Lower leg skin (tissue), 4 donors: ENCODE measurements around the gene PISD. TPM values are rescaled to one million over a fixed set of nuclear protein-coding genes. Genes with fewer than 3 reads are reported as not detected.

Experiments used
- DNase-seq, 2 donors: peaks; one replicate each; pipeline ENCODE4 v3.0.0-alpha.2; 2019; ENCODE audit warnings: low spot score in 2 of 2
- H3K4me3 ChIP-seq: fragments of 200-600 bp; sonication (generic); 2 replicates; pipeline ENCODE4 v1.5.1; 2017; ENCODE audit warnings: mild to moderate bottlenecking, low read depth; ENCODE audit not compliant: poor library complexity, severe bottlenecking
- POLR2A ChIP-seq, 2 donors: fragments of 450-650 bp; IDR thresholded peaks; one replicate each; pipeline ENCODE4 v1.6.1; 2016 to 2017; ENCODE audit warnings: antibody characterized with exemption in 2 of 2, mild to moderate bottlenecking in 1 of 2, moderate library complexity in 1 of 2
- WGBS, 2 donors: methylation state at CpG; one replicate each; pipeline ENCODE4 v1.1.5; 2018; 5-methylcytosine and 5-hydroxymethylcytosine counted together
- intact Hi-C: fragments of 100-400 bp; cut with DNase I; formaldehyde crosslinking; loops from one replicate; pipeline ENCODE4 v1.15.0; 2023; ENCODE audit warnings: low total_unique reads
- total RNA-seq, 4 donors: library from RNA; depleted of rRNA; stranded (reverse); fragments of >200 nt; gene quantifications; one replicate each; pipeline ENCODE4 v1.1.0, GENCODE V29; 2016
- TF ChIP-seq, protein P1 (sequence below), 3 donors: fragments of 450-650 bp; IDR thresholded peaks; one replicate each; pipeline ENCODE4 v1.5.1; 2016; ENCODE audit warnings: antibody characterized with exemption in 3 of 3, mild to moderate bottlenecking in 3 of 3, moderate library complexity in 2 of 3

PISD gene
- total RNA-seq, 4 donors from 2014 or later, result 32.0 to 62.5 (median 45.5) TPM

DNA sequence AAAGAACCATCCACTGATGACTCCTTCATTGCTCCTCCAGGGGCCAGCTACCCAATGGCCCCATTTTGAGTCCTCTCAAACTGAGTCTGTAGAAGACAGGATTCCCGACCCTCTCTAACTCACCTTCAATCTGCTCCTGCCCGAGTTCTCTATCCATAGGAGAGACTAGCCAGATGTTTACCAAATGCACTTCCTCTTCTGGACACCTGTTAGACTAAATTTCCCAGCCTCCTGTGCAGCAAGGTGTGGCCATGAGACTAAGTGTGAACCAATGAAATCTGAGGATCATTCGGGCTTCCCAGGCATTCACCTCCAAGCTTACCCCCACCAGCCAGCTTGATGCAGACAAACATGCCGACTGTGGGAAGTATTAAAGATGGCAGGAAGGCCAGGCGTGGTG, 7.6 kb downstream of the PISD start:
- TF ChIP-seq, protein P1, sequence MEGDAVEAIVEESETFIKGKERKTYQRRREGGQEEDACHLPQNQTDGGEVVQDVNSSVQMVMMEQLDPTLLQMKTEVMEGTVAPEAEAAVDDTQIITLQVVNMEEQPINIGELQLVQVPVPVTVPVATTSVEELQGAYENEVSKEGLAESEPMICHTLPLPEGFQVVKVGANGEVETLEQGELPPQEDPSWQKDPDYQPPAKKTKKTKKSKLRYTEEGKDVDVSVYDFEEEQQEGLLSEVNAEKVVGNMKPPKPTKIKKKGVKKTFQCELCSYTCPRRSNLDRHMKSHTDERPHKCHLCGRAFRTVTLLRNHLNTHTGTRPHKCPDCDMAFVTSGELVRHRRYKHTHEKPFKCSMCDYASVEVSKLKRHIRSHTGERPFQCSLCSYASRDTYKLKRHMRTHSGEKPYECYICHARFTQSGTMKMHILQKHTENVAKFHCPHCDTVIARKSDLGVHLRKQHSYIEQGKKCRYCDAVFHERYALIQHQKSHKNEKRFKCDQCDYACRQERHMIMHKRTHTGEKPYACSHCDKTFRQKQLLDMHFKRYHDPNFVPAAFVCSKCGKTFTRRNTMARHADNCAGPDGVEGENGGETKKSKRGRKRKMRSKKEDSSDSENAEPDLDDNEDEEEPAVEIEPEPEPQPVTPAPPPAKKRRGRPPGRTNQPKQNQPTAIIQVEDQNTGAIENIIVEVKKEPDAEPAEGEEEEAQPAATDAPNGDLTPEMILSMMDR (IDR thresholded peaks at IDR 0.05), result no peak
- no peak for TF ChIP-seq POLR2A (IDR thresholded peaks at IDR 0.05)
- intact Hi-C loops, result no loop called here
- WGBS, 2 donors, result 93 to 96% methylated on average over 5 of the region's 5 CpGs

DNA sequence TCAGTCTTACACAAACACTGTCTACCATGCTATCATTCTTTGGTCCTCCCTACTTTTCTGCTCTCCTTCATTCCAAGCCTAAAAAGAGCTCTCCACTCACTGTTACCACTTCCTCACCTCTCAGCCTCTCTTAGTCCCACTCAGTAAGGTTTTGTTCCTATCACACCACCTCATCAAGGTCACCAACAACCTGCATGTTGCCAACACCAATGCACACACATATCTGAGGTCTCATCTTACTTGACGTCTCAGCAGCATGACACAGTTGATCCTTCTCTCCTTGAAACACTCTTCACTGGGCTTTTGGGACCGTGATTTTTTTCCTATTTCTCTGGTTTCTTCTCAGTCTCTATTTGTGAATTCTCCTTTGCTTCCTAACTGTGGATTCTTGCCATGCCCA, 8.1 kb downstream of the PISD start:
- intact Hi-C loops, result no loop called here
- DNase-seq, result no peak
- no peak for TF ChIP-seq POLR2A (IDR thresholded peaks at IDR 0.05)
- TF ChIP-seq, protein P1 (IDR thresholded peaks at IDR 0.05), result no peak
- WGBS, 2 donors, result 90 to 92% methylated on average over 2 of the region's 2 CpGs
- H3K4me3 ChIP-seq, result no peak overlapping the region

More for the DNA sequence above, 7.6 kb downstream of the PISD start:
- DNase-seq, result no peak
- no peak overlapping the region for H3K4me3 ChIP-seq

DNA sequence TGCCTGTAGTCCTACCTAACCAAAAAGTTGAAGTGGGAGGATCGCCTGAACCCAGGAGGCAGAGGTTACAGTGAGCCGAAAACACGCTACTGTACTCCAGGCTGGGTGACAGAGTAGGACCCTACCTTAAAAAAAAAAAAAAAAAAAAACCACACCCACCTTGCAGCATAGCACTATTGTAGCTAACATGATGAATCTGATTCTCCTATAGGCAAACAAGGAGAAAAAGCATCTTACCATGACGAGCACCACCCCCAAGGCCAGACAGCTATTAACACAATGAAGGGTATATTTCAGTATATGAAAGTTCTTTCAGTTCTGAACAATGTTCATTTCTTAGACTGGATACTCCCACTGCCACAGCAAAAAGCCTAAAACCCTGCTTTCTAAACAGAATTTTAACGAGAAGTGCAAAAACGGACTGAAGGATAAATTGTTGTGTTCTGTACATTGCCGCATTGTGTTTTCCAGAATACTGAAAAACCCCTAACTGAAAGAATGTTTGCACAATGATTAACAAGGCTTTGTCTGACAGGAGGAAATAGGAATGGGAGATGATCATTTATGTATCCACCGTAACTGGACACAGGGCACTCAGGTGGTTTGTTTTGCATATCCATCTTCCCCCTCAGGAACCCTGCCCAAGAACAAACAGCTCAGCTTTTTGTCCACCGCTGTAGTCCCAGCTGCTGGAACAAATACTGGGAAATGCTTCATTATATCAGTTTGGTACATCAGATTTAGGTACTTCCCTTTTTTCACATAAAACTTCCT, 8.9 kb downstream of the PISD start:
- TF ChIP-seq POLR2A (IDR thresholded peaks at IDR 0.05), result no peak
- TF ChIP-seq, protein P1 (IDR thresholded peaks at IDR 0.05), result no peak
- intact Hi-C loops, result no loop called here
- H3K4me3 ChIP-seq, result no peak overlapping the region
- DNase-seq, result no peak
- WGBS, 2 donors, result 83 to 86% methylated on average over 9 of the region's 9 CpGs

DNA sequence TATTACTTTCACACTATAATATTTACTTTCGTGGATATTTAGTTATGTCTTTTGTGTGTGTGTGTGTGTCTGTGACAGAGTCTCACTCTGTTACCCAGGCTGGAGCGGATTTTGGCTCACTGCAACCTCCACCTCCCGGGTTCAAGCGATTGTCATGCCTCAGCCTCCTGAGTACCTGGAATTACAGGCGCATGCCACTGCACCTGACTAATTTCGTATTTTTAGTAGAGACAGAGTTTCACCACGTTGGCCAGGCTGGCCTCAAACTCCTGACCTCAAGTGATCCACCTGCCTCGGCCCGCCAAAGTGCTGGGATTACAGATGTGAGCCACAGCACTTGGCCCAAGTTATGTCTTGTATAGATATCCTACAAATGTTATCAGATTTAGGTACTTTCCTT, 9.9 kb downstream of the PISD start:
- TF ChIP-seq, protein P1 (IDR thresholded peaks at IDR 0.05), result no peak
- TF ChIP-seq POLR2A (IDR thresholded peaks at IDR 0.05), result no peak
- 71 to 73% methylated on average over 9 of the region's 9 CpGs for WGBS, 2 donors
- H3K4me3 ChIP-seq, result no peak overlapping the region
- intact Hi-C loops, result no loop called here
- no peak for DNase-seq

DNA sequence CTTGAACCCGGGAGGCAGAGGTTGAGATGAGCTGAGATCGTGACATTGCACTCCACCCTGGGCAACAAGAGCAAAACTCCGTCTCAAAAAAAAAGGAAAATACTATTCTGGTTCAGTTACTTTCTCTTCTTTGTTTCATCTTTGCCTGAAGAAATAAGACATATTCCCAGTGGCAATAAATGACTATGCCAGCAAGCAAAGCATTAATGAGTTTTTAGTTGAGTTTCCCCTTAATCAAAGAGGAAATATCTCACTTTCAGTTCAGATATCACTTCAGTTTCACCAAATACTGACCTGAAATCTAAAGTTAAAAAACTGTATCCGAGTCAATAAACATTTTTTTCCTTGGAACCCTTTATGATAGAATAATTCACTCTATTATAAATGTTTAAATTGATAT, 10.4 kb downstream of the PISD start:
- intact Hi-C loops, result no loop called here
- DNase-seq, result no peak
- H3K4me3 ChIP-seq, result no peak overlapping the region
- no peak for TF ChIP-seq POLR2A (IDR thresholded peaks at IDR 0.05)
- TF ChIP-seq, protein P1 (IDR thresholded peaks at IDR 0.05), result no peak
- 74 to 86% methylated on average over 4 of the region's 4 CpGs for WGBS, 2 donors

DNA sequence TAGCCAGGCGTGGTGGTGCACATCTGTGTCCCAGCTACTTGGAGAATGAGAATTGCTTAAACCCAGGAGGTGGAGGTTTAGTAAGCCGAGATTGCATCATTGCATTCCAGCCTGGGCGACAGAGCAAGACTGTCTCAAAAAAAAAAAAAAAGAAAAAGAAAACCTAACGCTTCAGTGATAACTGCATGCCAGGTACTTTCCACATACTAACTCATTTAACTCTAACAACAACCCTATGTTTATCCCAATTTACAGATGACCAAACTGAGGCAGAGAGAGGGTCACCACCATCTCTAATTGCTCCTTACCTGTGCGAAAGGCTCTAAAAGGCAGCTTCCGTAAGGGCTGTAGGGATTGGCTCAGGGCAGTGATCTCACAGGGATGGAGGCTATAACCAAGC, 11.6 kb downstream of the PISD start:
- intact Hi-C loops, result no loop called here
- H3K4me3 ChIP-seq, result no peak overlapping the region
- no peak for DNase-seq
- no peak for TF ChIP-seq POLR2A (IDR thresholded peaks at IDR 0.05)
- TF ChIP-seq, protein P1 (IDR thresholded peaks at IDR 0.05), result no peak
- 58 to 64% methylated on average over 6 of the region's 6 CpGs for WGBS, 2 donors
